Tibial artery (tissue), 4 donors: ENCODE data around the gene P2RY13.

ENCODE experiments used
- DNase-seq, 2 donors: peaks; one replicate each; pipeline ENCODE4 v3.0.0-alpha.2; 2019
- H3K27ac ChIP-seq, 2 donors: fragments of 200-600 bp; sonication (generic) in 1 of 2; 1 replicate in 1 of 2; 2 replicates in 1 of 2; pipeline ENCODE4 v1.5.1; 2018 to 2019; ENCODE audit warnings: mild to moderate bottlenecking in 1 of 2
- H3K27me3 ChIP-seq, 2 donors: fragments of 200-600 bp; sonication (generic) in 1 of 2; one replicate each; pipeline versions ENCODE4 v1.5.1 to v1.6.0; 2016 to 2019
- H3K36me3 ChIP-seq, 3 donors: fragments of 200-600 bp; sonication (generic) in 2 of 3; one replicate each; pipeline ENCODE4 v1.5.1; 2016 to 2019; ENCODE audit warnings: mild to moderate bottlenecking in 2 of 3
- H3K4me1 ChIP-seq, 4 donors: fragments of 200-600 bp; sonication (generic) in 2 of 4; 1 replicate in 3 of 4; 2 replicates in 1 of 4; pipeline ENCODE4 v1.5.1; 2016 to 2019
- H3K4me3 ChIP-seq, 2 donors: fragments of 200-600 bp; sonication (generic) in 1 of 2; 1 replicate in 1 of 2; 2 replicates in 1 of 2; pipeline ENCODE4 v1.5.1; 2018 to 2019; ENCODE audit warnings: mild to moderate bottlenecking in 2 of 2
- H3K9me3 ChIP-seq, 3 donors: fragments of 200-600 bp; sonication (generic) in 1 of 3; one replicate each; pipeline ENCODE4 v1.5.1; 2016 to 2019
- CTCF ChIP-seq, 2 experiments: fragments of 200-600 bp in 1 of 2; fragments of 450-650 bp in 1 of 2; IDR thresholded peaks; one replicate each; pipeline ENCODE4 v1.5.1; 2017 to 2019; ENCODE audit warnings: antibody characterized with exemption in 2 of 2, mild to moderate bottlenecking in 1 of 2, moderate library complexity in 1 of 2
- intact Hi-C: fragments of 100-400 bp; cut with DNase I; formaldehyde crosslinking; loops from one replicate; pipeline ENCODE4 v1.15.0; 2023; ENCODE audit warnings: low total_unique reads

Gene P2RY13

GRCh38 chr3:151312972-151313371, 16.4 kb downstream of the P2RY13 start:
- TF ChIP-seq CTCF (IDR thresholded peaks at IDR 0.05) = no peak
- Histone ChIP-seq H3K4me3 (no peak overlapping the region), H3K27me3 (no peaks in the 10 kb centered on the region), H3K27ac (no peak overlapping the region), H3K9me3 (no peaks in the 10 kb centered on the region), H3K4me1 (no peaks in the 10 kb centered on the region), H3K36me3 (no peaks in the 10 kb centered on the region)
- no peak for DNase-seq
- intact Hi-C loops = no loop called here

GRCh38 chr3:151309566-151309965, 19.8 kb downstream of the P2RY13 start:
- DNase-seq = no peak
- intact Hi-C loops = no loop called here
- H3K27ac ChIP-seq = no peak overlapping the region
- H3K4me1 ChIP-seq = peaks cover 0 to 5% (median 2%) of the 10 kb centered on the region in 4 donors
- TF ChIP-seq CTCF (IDR thresholded peaks at IDR 0.05) = no peak
- H3K9me3 ChIP-seq = no peaks in the 10 kb centered on the region
- no peaks in the 10 kb centered on the region for H3K27me3 ChIP-seq
- H3K36me3 ChIP-seq = no peaks in the 10 kb centered on the region
- no peak overlapping the region for H3K4me3 ChIP-seq

GRCh38 chr3:151307583-151308488, 21.5 kb downstream of the P2RY13 start:
- Histone ChIP-seq H3K27me3 (no peaks in the 10 kb centered on the region), H3K36me3 (no peaks in the 10 kb centered on the region), H3K4me3 (no peak overlapping the region), H3K4me1 (peaks cover 0 to 5% (median 2%) of the 10 kb centered on the region in 4 donors), H3K27ac (no peak overlapping the region), H3K9me3 (no peaks in the 10 kb centered on the region)
- no peak for TF ChIP-seq CTCF (IDR thresholded peaks at IDR 0.05)
- intact Hi-C loops = no loop called here
- no peak for DNase-seq

GRCh38 chr3:151307131-151307530, 22.2 kb downstream of the P2RY13 start:
- no peak for TF ChIP-seq CTCF (IDR thresholded peaks at IDR 0.05)
- intact Hi-C loops = no loop called here
- H3K27ac ChIP-seq = no peak overlapping the region
- no peak overlapping the region for H3K4me3 ChIP-seq
- peaks cover 0 to 5% (median 2%) of the 10 kb centered on the region in 4 donors for H3K4me1 ChIP-seq
- H3K9me3 ChIP-seq = no peaks in the 10 kb centered on the region
- no peaks in the 10 kb centered on the region for H3K36me3 ChIP-seq
- H3K27me3 ChIP-seq = no peaks in the 10 kb centered on the region
- no peak for DNase-seq

GRCh38 chr3:151306168-151306810, 23.1 kb downstream of the P2RY13 start:
- Histone ChIP-seq H3K27ac (no peak overlapping the region), H3K27me3 (no peaks in the 10 kb centered on the region), H3K4me1 (peaks cover 0 to 5% (median 2%) of the 10 kb centered on the region in 4 donors), H3K4me3 (no peak overlapping the region), H3K9me3 (no peaks in the 10 kb centered on the region), H3K36me3 (no peaks in the 10 kb centered on the region)
- intact Hi-C loops = no loop called here
- no peak for DNase-seq
- TF ChIP-seq CTCF (IDR thresholded peaks at IDR 0.05) = no peak
